ENCODE results near the gene CEP112. TPM values are rescaled to one million over a fixed set of nuclear protein-coding genes. Genes with fewer than 3 reads are reported as not detected.
A peak's percentile ranks its signal among the peaks of the same experiment; 100 is the strongest.

CEP112 gene
- polyA plus RNA-seq, 1 donor, result 4.4 TPM

GRCh38 chr17:65751263-65751662 is 440.7 kb downstream of the CEP112 start:
- no peaks in the 10 kb centered on the region for H3K9me3 ChIP-seq (ENCODE audit: control insufficient read depth, low read depth, low read length)
- H3K27ac ChIP-seq (ENCODE audit: low read length), result no peak overlapping the region
- no peaks in the 10 kb centered on the region for H3K4me1 ChIP-seq (ENCODE audit: control insufficient read depth, insufficient read depth, low read length)
- H3K4me3 ChIP-seq (ENCODE audit: low read length), result no peak overlapping the region
- H3K27me3 ChIP-seq (ENCODE audit: control insufficient read depth, insufficient read depth, low read length), result no peaks in the 10 kb centered on the region
- 88% methylated on average over 5 of the region's 5 CpGs for WGBS (ENCODE audit: insufficient coverage, low lambda C conversion rate)
- H3K36me3 ChIP-seq (ENCODE audit: control insufficient read depth, insufficient read depth, low read length), result no peaks in the 10 kb centered on the region
- no peak for DNase-seq

GRCh38 chr17:65750631-65751115 is 441.3 kb downstream of the CEP112 start:
- no peaks in the 10 kb centered on the region for H3K9me3 ChIP-seq (ENCODE audit: control insufficient read depth, low read depth, low read length)
- H3K4me1 ChIP-seq (ENCODE audit: control insufficient read depth, insufficient read depth, low read length), result no peaks in the 10 kb centered on the region
- no peaks in the 10 kb centered on the region for H3K36me3 ChIP-seq (ENCODE audit: control insufficient read depth, insufficient read depth, low read length)
- DNase-seq, result peak; percentile 69 to 85
- no peaks in the 10 kb centered on the region for H3K27me3 ChIP-seq (ENCODE audit: control insufficient read depth, insufficient read depth, low read length)
- no CpG with 5 or more reads among the region's 2 CpGs for WGBS (ENCODE audit: insufficient coverage, low lambda C conversion rate)
- H3K4me3 ChIP-seq (ENCODE audit: low read length), result no peak overlapping the region
- no peak overlapping the region for H3K27ac ChIP-seq (ENCODE audit: low read length)

- H3K36me3 ChIP-seq (ENCODE audit: control insufficient read depth, insufficient read depth, low read length), result no peaks in the 10 kb centered on the region
- no peak overlapping the region for H3K27ac ChIP-seq (ENCODE audit: low read length)
- no peaks in the 10 kb centered on the region for H3K27me3 ChIP-seq (ENCODE audit: control insufficient read depth, insufficient read depth, low read length)
- no peak overlapping the region for H3K4me3 ChIP-seq (ENCODE audit: low read length)
- WGBS (ENCODE audit: insufficient coverage, low lambda C conversion rate), result no CpG with 5 or more reads among the region's 1 CpG
- H3K4me1 ChIP-seq (ENCODE audit: control insufficient read depth, insufficient read depth, low read length), result no peaks in the 10 kb centered on the region
- DNase-seq, result no peak
- H3K9me3 ChIP-seq (ENCODE audit: control insufficient read depth, low read depth, low read length), result no peaks in the 10 kb centered on the region
These were observed 441.8 kb downstream of the CEP112 start for GRCh38 chr17:65750166-65750565.

GRCh38 chr17:65749479-65749878 is 442.5 kb downstream of the CEP112 start:
- no peaks in the 10 kb centered on the region for H3K4me1 ChIP-seq (ENCODE audit: control insufficient read depth, insufficient read depth, low read length)
- H3K9me3 ChIP-seq (ENCODE audit: control insufficient read depth, low read depth, low read length), result no peaks in the 10 kb centered on the region
- no peak for DNase-seq
- no peaks in the 10 kb centered on the region for H3K27me3 ChIP-seq (ENCODE audit: control insufficient read depth, insufficient read depth, low read length)
- H3K36me3 ChIP-seq (ENCODE audit: control insufficient read depth, insufficient read depth, low read length), result no peaks in the 10 kb centered on the region
- no CpG with 5 or more reads among the region's 2 CpGs for WGBS (ENCODE audit: insufficient coverage, low lambda C conversion rate)
- H3K4me3 ChIP-seq (ENCODE audit: low read length), result no peak overlapping the region
- H3K27ac ChIP-seq (ENCODE audit: low read length), result no peak overlapping the region

- no peak overlapping the region for H3K4me3 ChIP-seq (ENCODE audit: low read length)
- no peaks in the 10 kb centered on the region for H3K36me3 ChIP-seq (ENCODE audit: control insufficient read depth, insufficient read depth, low read length)
- H3K27me3 ChIP-seq (ENCODE audit: control insufficient read depth, insufficient read depth, low read length), result no peaks in the 10 kb centered on the region
- no peaks in the 10 kb centered on the region for H3K9me3 ChIP-seq (ENCODE audit: control insufficient read depth, low read depth, low read length)
- DNase-seq, result no peak
- no peak overlapping the region for H3K27ac ChIP-seq (ENCODE audit: low read length)
- no peaks in the 10 kb centered on the region for H3K4me1 ChIP-seq (ENCODE audit: control insufficient read depth, insufficient read depth, low read length)
These were observed 446.7 kb downstream of the CEP112 start for GRCh38 chr17:65745241-65745640.

GRCh38 chr17:65743308-65743655 is 448.7 kb downstream of the CEP112 start:
- Histone ChIP-seq H3K4me3 (ENCODE audit: low read length) (no peak overlapping the region), H3K27ac (ENCODE audit: low read length) (no peak overlapping the region), H3K4me1 (ENCODE audit: control insufficient read depth, insufficient read depth, low read length) (no peaks in the 10 kb centered on the region), H3K36me3 (ENCODE audit: control insufficient read depth, insufficient read depth, low read length) (no peaks in the 10 kb centered on the region), H3K9me3 (ENCODE audit: control insufficient read depth, low read depth, low read length) (no peaks in the 10 kb centered on the region), H3K27me3 (ENCODE audit: control insufficient read depth, insufficient read depth, low read length) (no peaks in the 10 kb centered on the region)
- no peak for DNase-seq
- no CpG with 5 or more reads among the region's 1 CpG for WGBS (ENCODE audit: insufficient coverage, low lambda C conversion rate)

- no peaks in the 10 kb centered on the region for H3K4me1 ChIP-seq (ENCODE audit: control insufficient read depth, insufficient read depth, low read length)
- H3K9me3 ChIP-seq (ENCODE audit: control insufficient read depth, low read depth, low read length), result no peaks in the 10 kb centered on the region
- no peaks in the 10 kb centered on the region for H3K36me3 ChIP-seq (ENCODE audit: control insufficient read depth, insufficient read depth, low read length)
- DNase-seq, result no peak
- H3K4me3 ChIP-seq (ENCODE audit: low read length), result no peak overlapping the region
- no peaks in the 10 kb centered on the region for H3K27me3 ChIP-seq (ENCODE audit: control insufficient read depth, insufficient read depth, low read length)
- 80% methylated on average over 1 of the region's 6 CpGs for WGBS (ENCODE audit: insufficient coverage, low lambda C conversion rate)
- no peak overlapping the region for H3K27ac ChIP-seq (ENCODE audit: low read length)
These were observed 449.3 kb downstream of the CEP112 start for GRCh38 chr17:65742403-65743307.

GRCh38 chr17:65741710-65742109 is 450.2 kb downstream of the CEP112 start:
- Histone ChIP-seq H3K4me1 (ENCODE audit: control insufficient read depth, insufficient read depth, low read length) (no peaks in the 10 kb centered on the region), H3K27ac (ENCODE audit: low read length) (no peak overlapping the region), H3K9me3 (ENCODE audit: control insufficient read depth, low read depth, low read length) (no peaks in the 10 kb centered on the region), H3K4me3 (ENCODE audit: low read length) (no peak overlapping the region), H3K36me3 (ENCODE audit: control insufficient read depth, insufficient read depth, low read length) (no peaks in the 10 kb centered on the region), H3K27me3 (ENCODE audit: control insufficient read depth, insufficient read depth, low read length) (no peaks in the 10 kb centered on the region)
- no CpG with 5 or more reads among the region's 1 CpG for WGBS (ENCODE audit: insufficient coverage, low lambda C conversion rate)
- no peak for DNase-seq

- DNase-seq, result no peak
- H3K4me3 ChIP-seq (ENCODE audit: low read length), result no peak overlapping the region
These were observed 452.9 kb downstream of the CEP112 start for GRCh38 chr17:65739034-65739433.

GRCh38 chr17:65737451-65737850 is 454.5 kb downstream of the CEP112 start:
- DNase-seq, result no peak
- Histone ChIP-seq H3K4me3 (ENCODE audit: low read length) (no peak overlapping the region), H3K27ac (ENCODE audit: low read length) (no peak overlapping the region), H3K4me1 (ENCODE audit: control insufficient read depth, insufficient read depth, low read length) (no peaks in the 10 kb centered on the region), H3K9me3 (ENCODE audit: control insufficient read depth, low read depth, low read length) (no peaks in the 10 kb centered on the region), H3K27me3 (ENCODE audit: control insufficient read depth, insufficient read depth, low read length) (no peaks in the 10 kb centered on the region), H3K36me3 (ENCODE audit: control insufficient read depth, insufficient read depth, low read length) (no peaks in the 10 kb centered on the region)
- no CpG with 5 or more reads among the region's 4 CpGs for WGBS (ENCODE audit: insufficient coverage, low lambda C conversion rate)

More at GRCh38 chr17:65739034-65739433, 452.9 kb downstream of the CEP112 start:
- no peaks in the 10 kb centered on the region for H3K36me3 ChIP-seq (ENCODE audit: control insufficient read depth, insufficient read depth, low read length)
- H3K27ac ChIP-seq (ENCODE audit: low read length), result no peak overlapping the region
- no peaks in the 10 kb centered on the region for H3K4me1 ChIP-seq (ENCODE audit: control insufficient read depth, insufficient read depth, low read length)
- no peaks in the 10 kb centered on the region for H3K9me3 ChIP-seq (ENCODE audit: control insufficient read depth, low read depth, low read length)
- H3K27me3 ChIP-seq (ENCODE audit: control insufficient read depth, insufficient read depth, low read length), result no peaks in the 10 kb centered on the region

- no peaks in the 10 kb centered on the region for H3K9me3 ChIP-seq (ENCODE audit: control insufficient read depth, low read depth, low read length)
- H3K36me3 ChIP-seq (ENCODE audit: control insufficient read depth, insufficient read depth, low read length), result no peaks in the 10 kb centered on the region
- no peak overlapping the region for H3K4me3 ChIP-seq (ENCODE audit: low read length)
- H3K27me3 ChIP-seq (ENCODE audit: control insufficient read depth, insufficient read depth, low read length), result no peaks in the 10 kb centered on the region
- DNase-seq, result peak in 1 of 2 donors; percentile 32
- H3K27ac ChIP-seq (ENCODE audit: low read length), result no peak overlapping the region
- WGBS (ENCODE audit: insufficient coverage, low lambda C conversion rate), result no CpG with 5 or more reads among the region's 3 CpGs
- no peaks in the 10 kb centered on the region for H3K4me1 ChIP-seq (ENCODE audit: control insufficient read depth, insufficient read depth, low read length)
These were observed 458.6 kb downstream of the CEP112 start for GRCh38 chr17:65733314-65733713.
